ENCODE data around the gene PCBP3. TPM values are rescaled to one million over a fixed set of nuclear protein-coding genes. Genes with fewer than 3 reads are reported as not detected.

Gene PCBP3
- total and polyA plus RNA-seq, 2 donors (not counting 3 experiments of a cell fraction or from before 2014, with no cell fraction given), result 0.06 to 1.1 TPM

GRCh38 chr21:45826676-45827301, 183.3 kb downstream of the PCBP3 start:
- no peaks in the 10 kb centered on the region for H3K9me3 ChIP-seq (replicated peaks; ENCODE audit: control insufficient read depth, insufficient read depth, low read length)
- no peaks in the 10 kb centered on the region for H3K4me1 ChIP-seq (ENCODE audit: control insufficient read depth, extremely low read depth, insufficient read depth, low read length)
- no peak overlapping the region for H2AFZ ChIP-seq (ENCODE audit: low read depth, low read length)
- peaks cover 3 to 4% of the 10 kb centered on the region in 2 experiments for H3K27me3 ChIP-seq (ENCODE audit: control insufficient read depth in 2 of 2, insufficient read depth in 2 of 2, low read length in 2 of 2)
- DNase-seq (ENCODE audit: low read depth, low spot score) (no peak), FAIRE-seq (no peak)
- no peaks in the 10 kb centered on the region for H3K36me3 ChIP-seq (ENCODE audit: control insufficient read depth in 2 of 2, extremely low read depth in 1 of 2, insufficient read depth in 2 of 2, low read length in 2 of 2)
- no peaks in the 10 kb centered on the region for H3K79me2 ChIP-seq (ENCODE audit: control insufficient read depth, insufficient read depth, low read length)
- no peaks in the 10 kb centered on the region for H4K20me1 ChIP-seq (replicated peaks; ENCODE audit: control insufficient read depth, extremely low read depth, insufficient read depth, low read length)
- no peaks in the 10 kb centered on the region for H3K9me1 ChIP-seq (replicated peaks; ENCODE audit: control insufficient read depth, extremely low read depth, insufficient read depth, low read length)
- TF ChIP-seq FOS (IDR thresholded peaks at IDR 0.05; ENCODE audit: borderline replicate concordance, insufficient read depth, low read length), result no peak
- no peak for TF ChIP-seq MAX (IDR thresholded peaks at IDR 0.05; ENCODE audit: insufficient read depth, insufficient read length)
- no peak for TF ChIP-seq POLR2AphosphoS5 (IDR thresholded peaks at IDR 0.05; ENCODE audit: insufficient read depth, low read depth, low read length)
- TF ChIP-seq JUN (IDR thresholded peaks at IDR 0.05; ENCODE audit: borderline replicate concordance, insufficient read depth, insufficient read length, low read depth), result no peak
- no peak for TF ChIP-seq GATA2 (IDR thresholded peaks at IDR 0.05; ENCODE audit: insufficient read depth, insufficient read length, low read depth, low read length)
- TF ChIP-seq POLR2A (IDR thresholded peaks at IDR 0.05; ENCODE audit: low read depth, low read length), result no peak
- TF ChIP-seq EZH2 (IDR thresholded peaks at IDR 0.05; ENCODE audit: borderline replicate concordance, low read depth, low read length, severe bottlenecking), result no peak
- TF ChIP-seq MYC (IDR thresholded peaks at IDR 0.05; ENCODE audit: low read depth, low read length), result no peak
- TF ChIP-seq CTCF (IDR thresholded peaks at IDR 0.05; ENCODE audit: extremely low read depth in 1 of 2, insufficient read depth in 1 of 2, low read depth in 1 of 2, low read length in 2 of 2), result no peak
- no peak overlapping the region for H3K4me3 ChIP-seq (replicated peaks in 1 of 3; ENCODE audit: insufficient read depth in 1 of 3, low read depth in 1 of 3, low read length in 3 of 3)
- H3K4me2 ChIP-seq (ENCODE audit: insufficient read depth, low read length), result no peak overlapping the region
- H3K9ac ChIP-seq (replicated peaks; ENCODE audit: extremely low read depth, insufficient read depth, low read length), result no peak overlapping the region
- ChIA-PET CTCF (no interaction called here), POLR2A (no interaction called here)
- no TSS peak for BruUV-seq (replicated peaks)
- intact Hi-C loops (cut with micrococcal nuclease), result no loop called here
- H3K27ac ChIP-seq (ENCODE audit: insufficient read depth, low read depth, low read length), result no peak overlapping the region
- dilution Hi-C loops (cut with MboI; ENCODE audit: extremely low pct_ligation_motif_present, low sequenced_read_pairs), result no loop called here

Measured in endothelial cell of umbilical vein (primary cell).